Right lobe of liver (tissue), 4 donors: Measurements from ENCODE around the gene AZU1.

ENCODE experiments used
- CTCF ChIP-seq, 4 donors: fragments of 200-600 bp in 3 of 4; fragments of 450-650 bp in 1 of 4; IDR thresholded peaks; one replicate each; pipeline versions ENCODE4 v1.5.1 to v1.8.0; 2016 to 2022; ENCODE audit warnings: antibody characterized with exemption in 4 of 4, mild to moderate bottlenecking in 2 of 4
- POLR2A ChIP-seq: fragments of 450-650 bp; IDR thresholded peaks from one replicate; pipeline ENCODE4 v1.6.1; 2017; ENCODE audit warnings: antibody characterized with exemption, mild to moderate bottlenecking
- donor health status: DM: no; HTN: no; CAD: no.
- donor health status: DM: no; HTN: no; CAD: no.
- donor health status: DM: no; HTN: yes; CAD: no.

- TF ChIP-seq CTCF (IDR thresholded peaks at IDR 0.05) (peak in 1 of 4 donors; percentile 17), POLR2A (peak; percentile 43)
These were observed 29.9 kb upstream of the AZU1 start for GRCh38 chr19:797528-798414.
